OCI-LY7 (cell line): ENCODE results near the gene NDUFB3. TPM values are rescaled to one million over a fixed set of nuclear protein-coding genes. Genes with fewer than 3 reads are reported as not detected.

Experiments
- BruUV-seq: library from RNA; stranded (reverse); fragments of 400-500 nt; replicated peaks from 2 replicates; lab custom pipeline; 2021; lab: Mats Ljungman, UMichigan
- CTCF ChIA-PET: fragments of 300-600 bp; sonication (Branson Sonifier 250); formaldehyde crosslinking; loops from one replicate; lab custom pipeline; 2022; ENCODE audit warnings: antibody characterized with exemption; ENCODE audit not compliant: unreplicated experiment; lab: Charles Lee
- POLR2A ChIA-PET: fragments of 300-600 bp; sonication (Branson Sonifier 250); formaldehyde crosslinking; loops from one replicate; lab custom pipeline; 2022; ENCODE audit warnings: antibody characterized with exemption; lab: Charles Lee
- DNase-seq: peaks from one replicate; pipeline ENCODE4 v3.0.0-alpha.2; 2015; ENCODE audit warnings: low spot score
- H2AFZ ChIP-seq: fragments of 200-600 bp; sonication (generic), shearing (Covaris generic); 2 replicates; pipeline ENCODE4 v1.6.1; 2014; ENCODE audit warnings: mild to moderate bottlenecking, antibody characterized with exemption, low read length, moderate library complexity
- H3K27ac ChIP-seq: fragments of 200-600 bp; sonication (generic); 2 replicates; pipeline ENCODE4 v1.5.1; 2014; ENCODE audit warnings: mixed run types, low read depth, mild to moderate bottlenecking, moderate library complexity, low read length, inconsistent platforms; ENCODE audit not compliant: poor library complexity, severe bottlenecking
- H3K36me3 ChIP-seq: fragments of 200-600 bp; sonication (generic); 2 replicates; pipeline ENCODE4 v1.6.1; 2014; ENCODE audit warnings: mild to moderate bottlenecking, antibody characterized with exemption, low read length, moderate library complexity, mixed read lengths; ENCODE audit not compliant: insufficient read depth
- H3K4me1 ChIP-seq: fragments of 200-600 bp; sonication (generic); 2 replicates; pipeline ENCODE4 v1.5.1; 2014; ENCODE audit warnings: mild to moderate bottlenecking, low read length; ENCODE audit not compliant: insufficient read depth, poor library complexity, severe bottlenecking
- H3K4me2 ChIP-seq: fragments of 200-600 bp; sonication (generic); 2 replicates; pipeline ENCODE4 v1.6.1; 2014; ENCODE audit warnings: mild to moderate bottlenecking, low read length
- H3K4me3 ChIP-seq: fragments of 200-600 bp; sonication (generic); 2 replicates; pipeline ENCODE4 v1.5.1; 2014; ENCODE audit warnings: mild to moderate bottlenecking, low read depth, low read length; ENCODE audit not compliant: poor library complexity, severe bottlenecking
- H3K79me2 ChIP-seq: fragments of 200-600 bp; sonication (generic); 2 replicates; pipeline ENCODE4 v1.6.1; 2016; ENCODE audit warnings: low read depth, mild to moderate bottlenecking, low read length, moderate library complexity, mixed read lengths; ENCODE audit not compliant: insufficient read depth
- H3K9me2 ChIP-seq: fragments of 200-600 bp; sonication (generic); 2 replicates; pipeline ENCODE4 v1.6.1; 2016; ENCODE audit warnings: mild to moderate bottlenecking, low read length, mixed read lengths; ENCODE audit not compliant: insufficient read depth
- H3K9me3 ChIP-seq: fragments of 200-600 bp; sonication (generic); 2 replicates; pipeline ENCODE4 v1.6.1; 2014; ENCODE audit warnings: mild to moderate bottlenecking, mixed run types, low read length, mixed read lengths
- H4K20me1 ChIP-seq: fragments of 200-600 bp; sonication (generic); 2 replicates; pipeline ENCODE4 v1.6.1; 2014; ENCODE audit warnings: mild to moderate bottlenecking, antibody characterized with exemption, low read length, moderate library complexity, mixed read lengths; ENCODE audit not compliant: insufficient read depth
- EZH2phosphoT487 ChIP-seq: fragments of 200-600 bp; sonication (generic); IDR thresholded peaks from 2 replicates; pipeline ENCODE4 v1.6.1; 2018; ENCODE audit warnings: low read depth, borderline replicate concordance, mild to moderate bottlenecking, mixed run types, antibody characterized with exemption, low read length, moderate library complexity, mixed read lengths
- intact Hi-C: fragments of 100-400 bp; cut with micrococcal nuclease; formaldehyde crosslinking; loops from one replicate; pipeline ENCODE4 v1.10.0; 2022; ENCODE audit not compliant: unreplicated experiment
- total RNA-seq, 2 experiments: library from RNA; depleted of rRNA in 1 of 2; stranded (reverse); fragments of >200 nt in 1 of 2; shearing (Covaris generic) in 1 of 2; gene quantifications; 2 replicates each; pipeline ENCODE4 v1.2.3, GENCODE V29; 2014 to 2022
- TF ChIP-seq, protein P1 (sequence below): fragments of 200-600 bp; sonication (generic); conservative IDR thresholded peaks from 2 replicates; pipeline ENCODE4 v1.5.1; 2014; ENCODE audit warnings: mild to moderate bottlenecking, antibody characterized with exemption, low read length, moderate library complexity, mixed read lengths

Gene NDUFB3
- total RNA-seq, 2 experiments from 2014 or later = 90.5 to 115 TPM

DNA sequence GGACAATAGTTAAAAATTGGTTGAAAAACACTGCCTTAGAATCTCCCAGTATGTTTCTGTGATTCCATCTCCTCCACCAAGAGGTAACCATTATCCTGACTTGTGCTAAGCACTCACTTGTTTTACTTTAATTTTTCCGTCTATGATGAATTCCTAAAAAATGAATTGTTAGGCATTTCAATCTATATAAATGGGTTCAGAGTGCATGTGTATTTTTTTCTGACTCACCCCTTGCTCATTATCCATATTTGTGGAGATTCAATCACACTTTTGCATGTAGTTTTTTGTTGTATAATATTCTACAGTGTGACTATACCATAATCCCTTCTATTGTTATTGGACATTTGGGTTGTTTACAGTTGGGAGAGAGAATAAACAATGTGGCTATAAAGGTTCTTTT, 1.3 kb downstream of the NDUFB3 start:
- H3K4me1 ChIP-seq = peaks cover 36% of the 10 kb centered on the region
- no peaks in the 10 kb centered on the region for H3K9me3 ChIP-seq
- ChIA-PET CTCF (no interaction called here), POLR2A (interaction anchor here (0.5 to 1.5 kb wide), 6 partner anchors 13 to 1907 kb away, joined by 3 to 5 read pairs (median 3); no protein-coding TSS in a partner anchor)
- TF ChIP-seq, protein P1, sequence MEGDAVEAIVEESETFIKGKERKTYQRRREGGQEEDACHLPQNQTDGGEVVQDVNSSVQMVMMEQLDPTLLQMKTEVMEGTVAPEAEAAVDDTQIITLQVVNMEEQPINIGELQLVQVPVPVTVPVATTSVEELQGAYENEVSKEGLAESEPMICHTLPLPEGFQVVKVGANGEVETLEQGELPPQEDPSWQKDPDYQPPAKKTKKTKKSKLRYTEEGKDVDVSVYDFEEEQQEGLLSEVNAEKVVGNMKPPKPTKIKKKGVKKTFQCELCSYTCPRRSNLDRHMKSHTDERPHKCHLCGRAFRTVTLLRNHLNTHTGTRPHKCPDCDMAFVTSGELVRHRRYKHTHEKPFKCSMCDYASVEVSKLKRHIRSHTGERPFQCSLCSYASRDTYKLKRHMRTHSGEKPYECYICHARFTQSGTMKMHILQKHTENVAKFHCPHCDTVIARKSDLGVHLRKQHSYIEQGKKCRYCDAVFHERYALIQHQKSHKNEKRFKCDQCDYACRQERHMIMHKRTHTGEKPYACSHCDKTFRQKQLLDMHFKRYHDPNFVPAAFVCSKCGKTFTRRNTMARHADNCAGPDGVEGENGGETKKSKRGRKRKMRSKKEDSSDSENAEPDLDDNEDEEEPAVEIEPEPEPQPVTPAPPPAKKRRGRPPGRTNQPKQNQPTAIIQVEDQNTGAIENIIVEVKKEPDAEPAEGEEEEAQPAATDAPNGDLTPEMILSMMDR = no peak
- no peak for TF ChIP-seq EZH2phosphoT487
- intact Hi-C loops = no loop called here
- peak overlapping the region; percentile 77 for H3K4me2 ChIP-seq
- no TSS peak for BruUV-seq
- no peak for DNase-seq
- H2AFZ ChIP-seq = no peak overlapping the region
- H3K9me2 ChIP-seq = no peaks in the 10 kb centered on the region
- H3K79me2 ChIP-seq = peaks cover 70% of the 10 kb centered on the region
- H3K27ac ChIP-seq = no peak overlapping the region
- H3K4me3 ChIP-seq = peak overlapping the region; percentile 74
- no peaks in the 10 kb centered on the region; the same call in 1 of the 2 replicates for H3K36me3 ChIP-seq
- no peaks in the 10 kb centered on the region for H4K20me1 ChIP-seq

DNA sequence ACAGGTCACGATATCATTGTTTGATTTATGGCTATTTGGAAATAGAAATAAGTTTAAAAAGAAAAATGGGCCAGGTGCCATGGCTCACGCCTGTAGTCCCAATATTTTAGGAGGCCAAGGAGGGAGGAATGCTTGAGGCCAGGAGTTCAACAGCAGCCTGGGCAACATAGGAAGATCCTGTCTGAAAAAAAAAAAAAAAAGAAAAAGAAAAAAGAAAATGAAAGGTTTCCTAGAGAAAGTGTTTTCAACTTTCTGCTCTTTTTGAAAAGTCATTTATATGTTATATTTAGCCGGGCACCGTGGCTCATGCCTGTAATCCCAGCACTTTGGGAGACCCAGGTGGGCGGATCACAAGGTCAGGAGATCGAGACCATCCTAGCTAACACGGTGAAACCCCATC, 3.2 kb downstream of the NDUFB3 start:
- H3K27ac ChIP-seq = no peak overlapping the region
- POLR2A ChIA-PET = interaction anchor here (0.7 kb wide), 1 partner anchor 33 kb away, joined by 4 read pairs; no protein-coding TSS in a partner anchor

DNA sequence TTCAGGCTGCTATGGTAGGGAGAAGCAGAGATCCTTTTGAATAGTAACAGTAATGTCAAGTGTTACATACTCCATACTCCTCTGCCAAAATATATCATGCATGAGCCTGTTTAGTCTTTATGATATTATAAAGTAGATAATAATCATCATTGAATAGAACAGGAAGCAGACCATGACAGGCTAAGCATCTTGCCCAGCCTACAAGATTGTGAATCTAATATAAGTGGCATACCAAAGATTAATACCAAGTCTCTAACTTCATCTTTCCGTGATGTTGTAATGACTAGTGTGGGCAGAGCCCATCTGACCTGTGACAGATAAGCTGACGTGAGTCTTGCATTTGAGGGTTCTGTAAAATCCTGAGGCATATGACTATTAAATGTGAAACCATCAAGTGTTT, 13.1 kb downstream of the NDUFB3 start:
- Histone ChIP-seq H3K4me1 (no peaks in the 10 kb centered on the region), H3K9me3 (no peaks in the 10 kb centered on the region), H4K20me1 (no peaks in the 10 kb centered on the region), H3K4me3 (no peak overlapping the region), H3K36me3 (peaks cover 87% of the 10 kb centered on the region), H3K79me2 (no peaks in the 10 kb centered on the region), H3K27ac (no peak overlapping the region), H3K9me2 (no peaks in the 10 kb centered on the region), H3K4me2 (no peak overlapping the region), H2AFZ (no peak overlapping the region)
- DNase-seq = no peak
- TF ChIP-seq, protein P1 = no peak
- no peak for TF ChIP-seq EZH2phosphoT487
- ChIA-PET POLR2A (interaction anchor here (0.6 kb wide), 1 partner anchor 152 kb away, joined by 4 read pairs; no protein-coding TSS in a partner anchor), CTCF (no interaction called here)
- BruUV-seq = no TSS peak
- intact Hi-C loops = no loop called here

More for the DNA sequence above, 3.2 kb downstream of the NDUFB3 start:
- H3K9me3 ChIP-seq = no peaks in the 10 kb centered on the region
- CTCF ChIA-PET = no interaction called here
- no peak for TF ChIP-seq EZH2phosphoT487
- TF ChIP-seq, protein P1 = no peak
- peaks cover 51% of the 10 kb centered on the region for H3K79me2 ChIP-seq
- intact Hi-C loops = no loop called here
- peaks cover 17% of the 10 kb centered on the region for H3K36me3 ChIP-seq
- H3K9me2 ChIP-seq = no peaks in the 10 kb centered on the region
- H3K4me3 ChIP-seq = no peak overlapping the region
- no peak for DNase-seq
- no TSS peak for BruUV-seq
- H2AFZ ChIP-seq = no peak overlapping the region
- peaks cover 17% of the 10 kb centered on the region for H3K4me1 ChIP-seq
- no peak overlapping the region for H3K4me2 ChIP-seq
- H4K20me1 ChIP-seq = no peaks in the 10 kb centered on the region
